Measurements from ENCODE around the gene KIT.

The KIT gene

DNA sequence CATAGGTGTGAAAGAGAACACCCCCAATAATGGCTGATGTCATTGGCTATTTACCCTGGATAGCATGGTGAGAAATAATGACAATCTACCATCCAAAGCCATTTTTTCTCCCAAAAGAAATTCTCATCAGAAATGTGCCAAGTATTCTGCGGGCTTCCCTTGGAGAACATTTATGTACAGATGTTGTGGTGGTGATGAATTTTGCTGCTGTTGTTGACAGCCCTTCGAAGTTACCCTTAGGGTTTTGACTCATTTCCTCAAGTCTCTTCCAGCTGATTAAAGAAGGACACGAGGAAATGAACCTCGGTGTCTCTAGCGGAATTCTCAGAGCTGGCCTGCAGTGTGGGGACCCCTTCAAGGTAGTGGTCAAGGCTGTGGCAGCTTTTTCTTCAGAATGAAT, 3.4 kb downstream of the KIT start:
- Histone ChIP-seq H3K36me3 (ENCODE audit: control insufficient read depth, insufficient read depth, low read length) (no peaks in the 10 kb centered on the region), H3K4me3 (replicated peaks; ENCODE audit: low read depth, low read length) (no peak overlapping the region), H3K27me3 (replicated peaks; ENCODE audit: control insufficient read depth, insufficient read depth, low read length) (no peaks in the 10 kb centered on the region; the same call in none of the 2 replicates)
- TF ChIP-seq, protein P1, sequence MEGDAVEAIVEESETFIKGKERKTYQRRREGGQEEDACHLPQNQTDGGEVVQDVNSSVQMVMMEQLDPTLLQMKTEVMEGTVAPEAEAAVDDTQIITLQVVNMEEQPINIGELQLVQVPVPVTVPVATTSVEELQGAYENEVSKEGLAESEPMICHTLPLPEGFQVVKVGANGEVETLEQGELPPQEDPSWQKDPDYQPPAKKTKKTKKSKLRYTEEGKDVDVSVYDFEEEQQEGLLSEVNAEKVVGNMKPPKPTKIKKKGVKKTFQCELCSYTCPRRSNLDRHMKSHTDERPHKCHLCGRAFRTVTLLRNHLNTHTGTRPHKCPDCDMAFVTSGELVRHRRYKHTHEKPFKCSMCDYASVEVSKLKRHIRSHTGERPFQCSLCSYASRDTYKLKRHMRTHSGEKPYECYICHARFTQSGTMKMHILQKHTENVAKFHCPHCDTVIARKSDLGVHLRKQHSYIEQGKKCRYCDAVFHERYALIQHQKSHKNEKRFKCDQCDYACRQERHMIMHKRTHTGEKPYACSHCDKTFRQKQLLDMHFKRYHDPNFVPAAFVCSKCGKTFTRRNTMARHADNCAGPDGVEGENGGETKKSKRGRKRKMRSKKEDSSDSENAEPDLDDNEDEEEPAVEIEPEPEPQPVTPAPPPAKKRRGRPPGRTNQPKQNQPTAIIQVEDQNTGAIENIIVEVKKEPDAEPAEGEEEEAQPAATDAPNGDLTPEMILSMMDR (IDR thresholded peaks at IDR 0.05; ENCODE audit: insufficient read depth, low read length, poor library complexity, severe bottlenecking), result no peak
- no peak for DNase-seq (ENCODE audit: extremely low read depth, insufficient read length)

DNA sequence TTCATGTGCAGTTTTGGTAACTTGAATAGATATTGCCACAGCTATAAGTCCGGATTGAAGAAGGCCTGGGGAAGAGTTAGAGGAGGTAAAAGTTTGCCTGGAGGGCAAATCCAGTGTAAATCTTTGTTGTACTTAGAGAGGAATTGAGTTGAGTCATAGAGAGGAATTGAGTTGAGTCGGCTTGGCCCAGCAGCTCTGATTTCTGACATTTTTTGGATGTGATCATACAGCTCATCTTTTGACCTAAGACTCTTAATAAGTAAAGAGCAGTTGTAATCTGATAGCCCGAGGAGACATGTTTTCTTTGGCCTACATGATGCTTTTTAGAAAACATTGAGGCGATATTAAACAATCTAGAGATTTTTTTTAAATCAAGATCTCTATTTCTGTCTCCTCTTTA, 3.9 kb downstream of the KIT start:
- Histone ChIP-seq H3K36me3 (ENCODE audit: control insufficient read depth, insufficient read depth, low read length) (no peaks in the 10 kb centered on the region), H3K27me3 (replicated peaks; ENCODE audit: control insufficient read depth, insufficient read depth, low read length) (no peaks in the 10 kb centered on the region; the same call in none of the 2 replicates), H3K4me3 (replicated peaks; ENCODE audit: low read depth, low read length) (no peak overlapping the region)
- no peak for DNase-seq (ENCODE audit: extremely low read depth, insufficient read length)
- TF ChIP-seq, protein P1 (IDR thresholded peaks at IDR 0.05; ENCODE audit: insufficient read depth, low read length, poor library complexity, severe bottlenecking), result no peak

DNA sequence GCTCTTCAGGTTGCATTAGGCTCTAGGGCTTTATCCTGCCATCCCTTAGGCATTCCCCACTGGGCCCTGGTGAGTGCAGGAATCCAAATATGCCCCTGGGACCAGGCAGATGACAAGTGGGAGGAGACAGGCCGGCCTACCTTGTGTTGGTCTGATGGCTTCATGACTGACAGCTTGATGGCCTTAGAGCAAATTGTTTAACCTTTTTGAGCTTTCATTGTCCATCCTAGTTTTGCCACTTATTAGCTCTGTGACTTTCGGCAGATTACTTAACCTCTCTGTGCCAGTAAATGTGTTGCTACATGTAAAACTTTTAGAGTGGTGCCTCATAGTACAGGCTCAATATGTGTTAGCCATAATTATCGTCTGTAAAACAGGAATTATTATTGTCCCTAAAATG, 4.4 kb downstream of the KIT start:
- Histone ChIP-seq H3K27me3 (replicated peaks; ENCODE audit: control insufficient read depth, insufficient read depth, low read length) (no peaks in the 10 kb centered on the region; the same call in none of the 2 replicates), H3K4me3 (replicated peaks; ENCODE audit: low read depth, low read length) (no peak overlapping the region), H3K36me3 (ENCODE audit: control insufficient read depth, insufficient read depth, low read length) (no peaks in the 10 kb centered on the region)
- TF ChIP-seq, protein P1 (IDR thresholded peaks at IDR 0.05; ENCODE audit: insufficient read depth, low read length, poor library complexity, severe bottlenecking), result no peak
- DNase-seq (ENCODE audit: extremely low read depth, insufficient read length), result no peak

DNA sequence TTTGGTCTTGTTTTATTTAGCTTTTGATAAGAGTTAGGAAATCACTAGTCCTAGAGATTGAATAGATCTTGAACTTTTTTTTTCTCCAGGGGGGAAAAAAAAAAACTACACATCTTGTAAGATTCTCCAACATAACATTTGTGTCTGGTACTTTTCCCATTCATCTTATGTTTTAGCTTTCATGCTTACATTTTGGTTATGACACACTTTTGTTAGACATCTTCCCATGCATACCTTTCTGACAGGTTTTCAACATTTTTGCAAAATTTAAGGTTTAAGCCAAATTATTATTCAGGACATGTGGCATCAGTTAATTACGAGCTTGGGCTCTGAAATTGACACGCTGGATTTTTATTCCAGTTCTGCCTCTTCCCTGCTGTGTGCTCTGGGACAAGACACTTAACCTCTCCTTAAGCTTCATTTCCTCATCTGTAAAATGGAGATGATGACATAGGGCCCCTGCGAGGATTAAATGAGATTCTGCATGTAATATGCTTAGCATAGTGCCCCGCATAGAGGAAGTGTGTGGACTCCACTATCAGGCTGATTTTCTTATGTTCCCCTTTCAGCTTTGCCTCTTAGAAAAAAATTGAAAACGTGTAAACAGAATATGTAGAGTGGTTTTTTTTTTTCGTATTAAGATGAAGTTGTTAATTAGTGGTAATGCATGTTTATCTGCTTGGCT, 5.3 kb downstream of the KIT start:
- Histone ChIP-seq H3K27me3 (replicated peaks; ENCODE audit: control insufficient read depth, insufficient read depth, low read length) (no peaks in the 10 kb centered on the region; the same call in 1 of the 2 replicates), H3K36me3 (ENCODE audit: control insufficient read depth, insufficient read depth, low read length) (no peaks in the 10 kb centered on the region), H3K4me3 (replicated peaks; ENCODE audit: low read depth, low read length) (no peak overlapping the region)
- TF ChIP-seq, protein P1 (IDR thresholded peaks at IDR 0.05; ENCODE audit: insufficient read depth, low read length, poor library complexity, severe bottlenecking), result no peak
- DNase-seq (ENCODE audit: extremely low read depth, insufficient read length), result no peak

DNA sequence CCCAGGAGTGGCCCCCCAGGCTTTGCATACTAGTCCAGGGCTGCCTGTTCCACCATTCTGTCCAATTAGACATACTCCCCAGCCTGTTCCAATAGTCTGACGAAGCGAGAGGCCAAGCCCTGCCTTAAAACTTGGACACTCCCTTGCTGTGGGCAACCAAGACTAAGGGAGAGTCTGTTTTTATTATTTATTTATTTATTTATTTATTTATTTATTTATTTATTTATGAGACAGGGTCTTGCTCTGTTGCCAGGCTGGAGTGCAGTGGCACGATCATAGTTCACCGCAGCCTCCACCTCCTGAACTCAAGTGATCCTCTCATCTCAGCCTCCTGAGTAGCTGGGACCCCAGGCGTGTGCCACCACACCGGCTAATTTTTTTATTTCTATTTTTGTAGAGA, 6.6 kb downstream of the KIT start:
- H3K36me3 ChIP-seq (ENCODE audit: control insufficient read depth, insufficient read depth, low read length), result no peaks in the 10 kb centered on the region
- DNase-seq (ENCODE audit: extremely low read depth, insufficient read length), result no peak
- TF ChIP-seq, protein P1 (IDR thresholded peaks at IDR 0.05; ENCODE audit: insufficient read depth, low read length, poor library complexity, severe bottlenecking), result no peak
- H3K4me3 ChIP-seq (replicated peaks; ENCODE audit: low read depth, low read length), result no peak overlapping the region
- H3K27me3 ChIP-seq (replicated peaks; ENCODE audit: control insufficient read depth, insufficient read depth, low read length), result no peaks in the 10 kb centered on the region; the same call in 1 of the 2 replicates
